HG03139 (cell line): ENCODE measurements around the gene TRAPPC8.
"Not testable (repeated sequence)": the region's sequence is repeated elsewhere in the genome, so short reads cannot be mapped to it uniquely, and the experiment has no call there.

ENCODE experiments used
- ATAC-seq: cut with Tn5 transposase; IDR thresholded peaks from one replicate; pipeline ENCODE4 v1.9.1; 2021; ENCODE audit not compliant: unreplicated experiment

Gene TRAPPC8

DNA sequence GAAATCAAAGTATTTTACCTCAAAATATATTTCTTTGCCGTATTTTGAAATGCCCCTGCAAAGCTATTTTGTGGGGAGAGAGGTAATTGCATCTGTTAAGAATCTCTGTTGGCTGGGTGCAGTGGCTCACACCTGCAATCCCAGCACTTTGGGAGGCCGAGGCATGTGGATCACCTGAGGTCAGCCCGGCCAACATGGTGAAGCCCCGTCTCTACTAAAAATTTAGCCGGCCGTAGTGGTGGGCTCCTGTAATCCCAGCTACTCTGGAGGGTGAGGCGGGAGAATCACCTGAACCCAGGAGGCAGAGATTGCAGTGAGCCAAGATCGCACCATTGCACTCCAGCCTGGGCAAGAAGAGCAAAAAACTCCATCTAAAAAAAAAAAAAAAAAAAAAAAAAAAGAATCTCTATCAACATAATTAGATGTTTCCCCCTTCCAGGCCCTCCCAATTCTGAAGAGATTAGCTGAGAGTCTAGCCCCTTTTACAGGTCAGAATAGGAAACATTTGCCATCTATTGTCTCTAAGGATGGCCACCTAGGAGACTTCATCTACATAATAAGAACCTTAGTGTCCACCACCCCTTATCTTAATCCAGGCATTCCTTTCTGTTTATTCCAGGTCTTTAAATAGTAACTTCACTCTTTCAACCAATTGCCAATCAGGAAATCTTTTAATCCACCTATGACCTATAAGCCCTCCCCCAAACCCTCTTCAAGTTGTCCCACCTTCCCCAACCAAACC, 3.5 kb upstream of the TRAPPC8 start:
- no peak for ATAC-seq

DNA sequence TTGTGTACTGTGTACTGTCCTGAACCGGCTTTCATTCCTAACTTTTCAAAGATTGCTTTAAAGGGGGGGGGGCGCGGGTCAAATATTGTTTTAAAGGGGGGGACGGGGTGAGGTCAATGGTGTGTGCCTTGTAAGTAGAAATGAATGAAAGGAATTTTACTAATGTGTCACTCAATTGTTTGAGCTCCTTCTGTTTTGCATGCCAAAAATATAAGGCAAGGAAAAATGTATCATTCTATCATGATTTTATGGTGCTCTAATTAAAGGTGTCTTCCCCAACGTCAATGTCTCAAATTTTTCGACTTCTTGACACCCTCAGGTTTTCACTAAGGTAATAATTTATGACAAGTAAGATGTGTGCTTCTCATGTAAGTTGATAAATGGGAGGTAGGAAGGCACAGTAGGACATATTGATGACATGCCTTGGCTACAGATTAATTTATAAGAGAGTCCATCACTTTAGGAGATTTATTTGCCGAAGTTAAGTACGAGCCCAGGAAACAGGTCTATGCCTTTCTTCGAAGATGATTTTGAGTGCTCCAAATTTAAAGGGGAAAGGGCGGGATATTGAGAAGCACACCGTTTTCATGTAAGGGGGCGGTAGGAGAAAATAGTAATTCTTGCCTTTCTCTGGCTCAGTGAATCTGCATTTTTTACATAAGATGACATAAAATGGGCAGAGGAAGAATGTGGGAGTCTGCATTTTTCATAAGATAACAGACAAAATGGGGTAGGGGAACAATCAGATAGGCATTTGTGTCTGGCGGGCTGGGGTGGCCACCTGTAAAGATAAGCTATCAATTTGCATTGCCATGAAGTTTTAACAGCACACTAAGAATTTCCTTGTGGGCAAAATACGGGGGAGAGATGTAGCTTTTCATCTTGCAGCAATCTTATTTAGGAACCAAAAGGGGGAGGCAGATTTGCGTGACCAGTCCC, 1.2 kb upstream of the TRAPPC8 start:
- no peak for ATAC-seq

DNA sequence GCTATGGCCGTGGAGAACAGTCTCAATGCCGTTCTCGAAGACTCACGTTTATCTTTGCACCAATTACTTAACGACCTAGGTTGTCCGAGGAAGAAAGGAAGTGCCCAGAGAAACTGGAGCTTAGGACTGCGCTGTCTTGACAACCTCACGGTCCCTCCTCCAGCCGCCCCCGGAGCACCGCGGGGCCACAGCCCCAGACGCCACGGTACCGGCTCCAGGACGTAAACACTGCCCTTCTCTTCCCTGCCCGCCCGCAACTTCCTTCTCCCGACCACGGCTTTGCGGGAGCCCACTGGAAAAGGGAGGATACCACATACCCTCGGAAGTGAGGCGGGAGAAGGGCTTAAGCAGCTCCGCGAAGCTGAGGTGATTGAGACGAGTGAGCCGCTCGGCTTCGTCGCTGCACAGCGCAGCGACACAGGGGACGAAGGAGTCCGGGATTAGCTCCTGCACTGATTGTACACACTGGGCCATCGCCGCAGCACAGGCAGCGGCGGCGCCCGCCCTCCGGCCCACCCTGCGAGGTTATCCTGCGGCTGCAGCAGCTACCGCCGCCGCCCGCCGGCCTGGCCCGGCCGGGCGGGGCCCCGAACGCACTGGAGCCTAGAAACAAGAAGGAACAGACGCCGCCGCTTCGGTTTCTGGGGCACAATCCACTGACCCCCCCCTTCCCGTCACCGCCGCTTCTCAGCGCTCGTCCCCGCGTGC, 483 bp downstream of the TRAPPC8 start:
- peak; percentile 25 for ATAC-seq

DNA sequence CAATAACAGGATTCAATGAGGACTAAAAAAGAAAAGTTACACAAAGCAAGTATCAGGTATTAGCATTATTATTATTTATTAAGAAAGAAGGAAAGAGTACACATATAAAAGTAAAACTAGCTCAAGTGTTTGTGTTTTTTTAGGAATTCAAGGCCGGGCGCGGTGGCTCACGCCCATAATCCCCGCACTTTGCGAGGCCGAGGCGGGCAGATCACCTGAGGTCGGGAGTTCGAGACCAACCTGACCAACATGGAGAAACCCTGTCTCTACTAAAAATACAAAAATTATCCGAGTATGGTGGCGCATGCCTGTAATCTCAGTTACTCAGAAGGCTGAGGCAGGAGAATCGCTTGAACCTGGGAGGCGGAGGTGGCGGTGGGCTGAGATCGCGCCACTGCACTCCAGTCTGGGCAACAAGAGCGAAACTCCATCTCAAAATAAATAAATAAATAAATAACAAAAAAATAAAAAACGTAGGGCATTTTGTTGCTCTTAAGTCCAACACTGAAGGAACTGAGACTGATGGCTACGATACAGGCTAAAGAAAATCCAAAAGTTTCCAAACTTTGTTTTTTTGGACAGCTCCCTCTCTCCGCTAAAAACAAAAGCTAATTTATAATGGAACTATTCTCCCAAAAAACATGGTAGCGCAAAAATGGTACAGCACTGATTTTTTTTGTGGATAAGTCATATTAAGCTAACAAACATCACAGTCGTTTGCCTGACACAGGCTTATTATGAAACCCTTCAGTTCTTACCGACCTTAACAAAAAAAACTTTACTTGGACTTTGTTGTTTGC, 1.7 kb downstream of the TRAPPC8 start:
- no peak for ATAC-seq

DNA sequence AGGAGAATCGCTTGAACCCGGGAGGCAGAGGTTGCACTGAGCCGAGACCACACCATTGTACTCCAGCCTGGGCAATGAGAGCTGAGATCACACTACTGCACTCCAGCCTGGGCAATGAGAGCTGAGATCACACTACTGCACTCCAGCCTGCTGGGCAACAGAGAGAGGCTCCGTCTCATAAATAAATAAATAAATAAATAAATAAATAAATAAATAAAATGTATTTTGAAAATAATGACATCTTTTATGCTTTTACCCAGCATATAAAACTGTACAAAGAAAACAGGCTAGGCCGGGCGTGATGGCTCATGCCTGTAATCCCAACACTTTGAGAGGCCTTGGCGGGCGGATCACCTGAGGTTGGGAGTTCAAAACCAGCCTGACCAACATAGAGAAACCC, 8.2 kb downstream of the TRAPPC8 start:
- ATAC-seq: not testable (repeated sequence)

DNA sequence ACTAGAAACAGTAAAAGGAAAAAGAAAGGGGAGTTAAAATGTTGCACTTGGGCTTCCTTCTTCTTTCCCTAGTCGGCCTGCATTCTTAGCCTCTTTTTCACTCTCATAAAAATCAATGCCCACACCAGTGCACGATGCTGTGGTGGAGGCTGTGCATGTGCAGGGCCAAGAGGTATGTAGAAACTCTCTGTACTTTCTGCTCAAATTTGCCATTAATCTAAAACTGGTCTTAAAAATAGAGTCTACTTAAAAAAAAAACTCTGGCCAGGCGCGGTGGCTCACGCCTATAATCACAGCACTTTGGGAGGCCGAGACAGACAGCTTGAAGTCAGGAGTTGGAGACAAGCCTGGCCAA, 11.1 kb downstream of the TRAPPC8 start:
- ATAC-seq: no peak

DNA sequence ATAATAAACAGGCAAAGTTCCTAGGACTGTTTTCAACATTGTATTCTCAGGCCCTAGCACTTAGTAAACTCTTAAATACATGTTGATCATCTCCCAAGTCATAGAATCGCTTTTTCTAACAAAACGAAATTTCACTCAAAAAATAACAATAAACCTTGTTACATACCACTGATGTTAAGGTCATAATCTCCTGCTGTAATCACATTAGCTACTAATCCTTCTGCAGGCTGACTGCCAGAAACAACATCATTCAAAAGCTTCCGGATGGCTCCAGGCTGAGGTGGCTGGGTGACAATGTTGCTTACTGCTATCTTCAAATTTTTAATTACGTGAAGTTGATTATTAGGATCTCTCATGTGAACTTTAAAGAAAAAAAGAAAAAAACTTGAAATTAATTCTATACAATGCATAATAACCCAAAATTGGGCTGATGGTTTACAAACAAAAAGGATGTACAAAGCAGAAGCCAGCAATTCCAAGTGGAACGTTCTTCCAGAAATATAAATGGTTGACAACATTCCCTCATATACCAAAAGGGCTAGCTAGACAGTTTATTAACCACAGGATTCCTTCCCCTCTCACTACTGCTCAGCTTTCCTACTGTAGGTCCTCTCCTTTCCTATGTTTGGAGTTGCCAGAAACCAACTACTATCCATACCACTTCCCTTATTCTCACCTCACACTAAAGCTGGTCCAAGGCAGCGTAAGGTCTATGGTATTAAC, 11.6 kb downstream of the TRAPPC8 start:
- ATAC-seq: no peak

DNA sequence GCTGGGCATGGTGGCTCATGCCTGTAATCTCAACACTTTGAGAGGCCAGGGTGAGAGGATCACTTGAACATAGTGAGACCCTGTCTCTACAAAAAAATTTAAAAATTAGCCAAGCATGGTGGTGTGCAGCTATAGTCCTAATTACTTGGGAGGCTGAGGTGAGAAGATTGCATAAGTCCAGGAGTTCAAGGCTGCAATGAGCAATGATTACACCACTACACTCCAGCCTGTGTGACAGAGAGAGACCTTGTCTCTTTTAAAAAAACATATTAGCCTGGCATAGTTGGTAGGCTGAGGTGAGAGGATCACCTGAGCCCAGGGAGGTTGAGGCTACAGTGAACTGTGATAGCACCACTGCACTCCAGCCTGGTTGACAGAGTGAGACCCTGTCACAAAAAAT, 13.7 kb downstream of the TRAPPC8 start:
- ATAC-seq: no peak

DNA sequence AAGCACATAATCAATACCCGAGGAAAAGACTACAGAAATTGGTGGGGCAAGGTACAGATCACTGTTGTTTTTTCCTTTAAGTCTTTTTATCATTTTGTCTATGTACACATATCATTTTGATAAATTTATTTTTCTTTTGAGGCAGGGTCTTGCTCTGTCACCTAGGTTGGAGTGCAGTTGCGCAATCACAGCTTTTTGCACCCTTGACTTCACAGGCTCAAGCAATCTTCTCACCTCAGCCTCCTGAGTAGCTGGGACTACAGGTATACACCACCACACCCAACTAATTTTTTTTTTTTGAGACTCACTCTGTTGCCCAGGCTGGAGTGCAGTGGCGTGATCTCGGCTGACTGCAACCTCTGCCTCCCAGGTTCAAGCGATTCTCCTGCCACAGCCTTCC, 15.9 kb downstream of the TRAPPC8 start:
- ATAC-seq: not testable (repeated sequence)

DNA sequence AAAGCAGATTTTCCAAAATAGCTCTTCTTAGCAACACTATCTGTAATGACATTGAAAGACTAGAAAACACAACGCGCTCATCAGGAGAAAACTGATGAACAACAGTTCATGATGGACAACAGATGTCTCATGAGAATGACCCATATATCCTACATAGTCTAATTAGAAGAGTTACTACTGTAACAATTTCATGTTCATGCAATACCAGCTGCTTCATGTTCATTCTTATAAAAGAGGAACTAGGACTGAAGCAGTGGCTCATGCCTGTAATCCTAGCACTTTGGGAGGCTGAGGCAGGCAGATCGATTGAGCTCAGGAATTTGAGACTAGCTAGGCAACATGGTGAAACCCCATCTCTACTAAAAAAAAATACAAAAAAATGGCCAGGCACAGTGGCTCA, 22.7 kb downstream of the TRAPPC8 start:
- ATAC-seq: no peak

DNA sequence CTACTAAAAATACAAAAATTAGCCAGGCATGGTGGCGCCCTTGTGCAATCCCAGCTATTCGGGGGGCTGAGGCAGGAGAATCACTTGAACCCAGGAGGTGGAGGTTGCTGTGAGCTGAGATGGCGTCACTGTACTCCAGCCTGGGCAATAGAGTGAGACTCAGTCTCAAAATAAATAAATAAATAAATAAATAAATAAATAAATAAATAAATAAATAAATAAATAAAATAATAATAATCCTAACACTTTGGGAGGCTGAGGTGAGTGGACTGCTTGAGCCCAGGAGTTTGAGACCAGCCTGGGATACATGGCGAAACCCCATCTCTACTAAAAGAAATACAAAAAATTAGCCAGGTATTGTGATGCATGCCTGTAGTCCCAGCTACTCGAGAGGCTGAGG, 23.6 kb downstream of the TRAPPC8 start:
- ATAC-seq: not testable (repeated sequence)

DNA sequence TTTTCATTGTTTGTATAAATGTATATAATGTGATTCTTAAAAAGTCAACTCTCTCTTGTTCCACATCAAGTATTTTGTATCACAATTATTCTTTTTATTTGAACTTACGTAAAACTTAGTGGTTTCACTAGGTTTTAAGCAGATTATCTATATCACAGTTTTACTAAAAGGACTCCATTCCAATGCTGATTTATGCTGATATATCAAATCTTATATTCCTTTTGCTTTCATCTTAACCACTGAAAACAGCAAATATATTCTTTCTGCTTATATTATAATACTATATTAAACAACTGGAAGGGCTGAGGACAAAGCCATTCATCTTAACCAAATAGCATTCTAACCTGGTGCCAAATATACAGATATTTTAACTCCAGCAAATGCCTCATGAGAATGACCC, 24.2 kb downstream of the TRAPPC8 start:
- no peak for ATAC-seq

DNA sequence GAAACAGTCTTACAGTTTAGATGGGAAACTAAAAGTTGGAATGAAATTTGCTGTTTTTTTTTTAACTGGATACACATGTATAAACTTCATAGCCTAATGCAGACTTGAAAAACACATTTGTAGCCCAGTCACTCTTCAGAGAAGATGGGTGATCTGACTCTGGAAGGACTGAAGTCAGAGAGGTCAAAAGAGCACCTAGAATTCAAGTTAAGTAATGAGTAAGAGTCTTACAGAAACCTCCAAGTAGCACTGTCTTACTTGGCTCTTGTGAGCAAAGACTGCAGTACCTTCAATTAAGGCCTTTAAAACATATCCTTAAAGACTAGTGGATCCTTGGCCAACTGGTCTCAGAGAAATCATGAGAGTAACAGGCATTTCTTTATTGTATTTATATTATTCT, 41.9 kb downstream of the TRAPPC8 start:
- no peak for ATAC-seq

DNA sequence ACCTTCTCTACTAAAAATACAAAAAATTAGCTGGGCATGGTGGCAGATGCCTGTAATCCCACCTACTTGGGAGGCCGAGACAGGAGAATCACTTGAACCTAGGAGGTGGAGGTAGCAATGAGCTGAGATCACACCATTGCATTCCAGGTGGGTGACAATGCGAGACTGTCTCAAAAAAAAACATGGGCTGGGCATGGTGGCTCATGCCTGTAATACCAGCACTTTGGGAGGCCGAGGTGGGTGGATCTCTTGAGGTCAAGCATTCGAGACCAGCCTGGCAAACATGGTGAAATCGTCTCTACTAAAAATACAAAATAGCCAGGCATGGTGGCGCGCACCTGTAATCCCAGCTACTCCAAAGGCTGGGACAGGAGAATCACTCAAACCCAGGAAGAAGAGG, 43.2 kb downstream of the TRAPPC8 start:
- ATAC-seq: not testable (repeated sequence)

DNA sequence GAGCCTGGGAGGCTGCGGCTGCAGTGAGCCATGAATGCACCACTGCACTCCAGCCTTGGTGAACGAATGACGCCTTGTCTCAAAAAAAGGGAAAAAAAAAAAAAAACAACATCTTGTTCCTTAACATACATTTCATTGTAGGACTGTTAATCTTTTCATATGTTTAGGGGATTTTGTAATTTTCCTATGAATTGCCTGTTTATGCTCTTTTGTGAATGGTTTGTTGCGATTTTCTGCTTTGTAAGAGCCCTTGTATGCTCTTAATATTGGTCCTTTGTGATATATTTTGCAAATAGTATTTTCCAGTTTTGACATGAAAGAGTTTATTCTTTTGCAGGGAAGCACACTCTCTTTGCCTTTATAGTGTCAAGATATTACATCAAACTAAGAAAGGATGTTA, 50.0 kb downstream of the TRAPPC8 start:
- no peak for ATAC-seq

DNA sequence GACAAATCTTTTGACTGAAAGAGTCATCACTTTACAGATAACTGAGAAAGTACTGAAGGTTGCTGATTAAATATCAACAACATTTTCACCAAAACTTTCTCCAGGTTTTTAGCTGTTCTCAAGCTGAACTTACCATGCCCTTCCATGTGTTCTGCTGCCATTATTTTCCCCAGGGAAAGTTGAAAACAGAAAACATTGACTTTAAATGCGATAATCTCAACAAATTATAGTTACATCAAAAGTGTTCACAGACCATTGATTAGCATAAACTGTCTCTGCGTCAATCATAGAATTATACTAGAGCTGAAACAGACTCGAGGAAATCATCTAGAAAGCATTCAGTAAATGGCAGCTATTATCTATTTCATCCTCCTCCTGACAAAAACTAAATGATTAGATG, 51.4 kb downstream of the TRAPPC8 start:
- ATAC-seq: no peak

DNA sequence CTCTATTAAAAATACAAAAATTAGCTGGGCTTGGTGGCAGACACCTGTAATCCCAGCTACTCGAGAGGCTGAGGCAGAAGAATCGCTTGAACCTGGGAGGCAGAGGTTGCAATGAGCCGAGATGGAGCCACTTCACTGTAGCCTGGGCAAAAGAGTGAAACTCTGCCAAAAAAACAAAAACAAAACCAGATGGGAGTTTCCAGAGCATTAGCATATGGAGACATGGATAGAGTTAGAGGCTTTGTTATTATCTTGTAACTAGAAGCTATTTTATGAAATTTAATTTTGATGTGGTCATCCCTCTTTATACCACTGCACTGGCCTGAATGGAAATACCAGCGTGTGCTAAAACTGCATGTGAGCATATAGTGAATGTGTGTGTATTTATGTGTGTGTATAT, 58.9 kb downstream of the TRAPPC8 start:
- no peak for ATAC-seq

DNA sequence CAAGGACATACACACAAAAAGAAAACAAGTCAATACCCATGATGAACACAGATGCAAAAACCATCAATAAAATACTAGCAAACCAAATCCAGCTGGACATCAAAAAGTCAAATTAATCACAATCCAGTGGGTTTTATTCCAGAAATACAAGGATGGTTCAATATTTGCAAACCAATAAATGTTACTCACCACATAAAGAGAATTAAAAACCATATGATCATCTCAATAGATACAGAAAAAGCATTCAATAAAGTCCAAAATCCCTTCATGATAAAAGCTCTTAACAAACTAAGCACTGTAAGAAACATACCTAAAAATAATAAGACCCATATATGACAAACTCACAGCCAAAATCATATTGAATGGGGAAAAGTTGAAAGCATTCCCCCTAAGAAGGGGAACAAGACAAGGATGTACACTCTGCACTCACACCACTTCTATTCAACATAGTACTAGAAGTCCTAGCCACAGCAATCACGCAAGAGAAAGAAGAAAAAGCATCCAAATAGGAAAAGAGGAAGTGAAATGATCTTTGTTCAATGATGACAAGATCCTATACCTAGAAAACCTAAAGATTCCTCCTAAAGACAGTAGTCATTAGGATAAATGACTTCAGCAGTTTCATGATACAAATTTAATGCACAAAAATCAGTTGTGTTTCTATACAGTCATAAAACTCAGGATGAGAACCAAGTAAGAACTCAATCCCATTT, 62.6 kb downstream of the TRAPPC8 start:
- no peak for ATAC-seq

DNA sequence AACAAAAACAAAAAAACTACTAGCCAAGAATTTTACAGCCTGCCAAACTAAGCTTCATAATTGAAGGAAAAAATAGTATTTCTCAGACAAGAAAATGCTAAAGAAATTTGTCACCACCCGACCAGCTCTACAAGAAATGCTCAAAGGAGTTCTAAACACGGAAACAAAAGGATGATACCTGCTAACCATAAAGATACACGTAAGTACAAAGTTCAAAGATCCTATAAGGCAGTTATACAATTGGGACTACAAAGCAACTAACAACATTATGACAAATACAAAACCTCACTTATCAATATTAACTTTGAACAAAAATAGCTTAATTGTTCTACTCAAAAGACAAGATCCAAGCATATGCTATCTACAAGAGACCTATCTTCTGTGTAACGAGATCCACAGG, 64.6 kb downstream of the TRAPPC8 start:
- no peak for ATAC-seq

DNA sequence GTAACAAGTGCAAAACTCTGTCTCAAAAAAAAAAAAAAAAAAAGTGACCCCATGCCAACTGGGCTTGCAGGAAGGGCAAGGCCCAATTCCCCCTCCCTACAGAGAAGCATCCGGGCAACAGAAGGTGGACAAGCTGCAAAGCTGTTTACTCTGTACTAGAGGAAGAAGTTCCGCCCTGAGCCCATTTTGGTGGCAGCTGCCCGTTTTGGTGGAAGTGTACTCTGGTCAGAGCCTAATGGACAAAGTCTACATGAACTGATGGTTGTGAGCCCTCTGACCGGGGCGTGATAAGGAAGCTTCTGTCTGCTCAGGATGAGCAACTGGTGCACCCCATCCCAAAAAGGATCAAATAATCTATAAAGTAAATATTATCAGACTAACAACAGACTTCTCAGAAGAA, 65.0 kb downstream of the TRAPPC8 start:
- ATAC-seq: no peak
